Endothelial cell of umbilical vein (primary cell): ENCODE measurements around the gene ZNF496. TPM values are rescaled to one million over a fixed set of nuclear protein-coding genes. Genes with fewer than 3 reads are reported as not detected.

Source experiments
- BruUV-seq: library from RNA; stranded (reverse); fragments of 400-500 nt; replicated peaks from 2 replicates; lab custom pipeline; 2021; lab: Mats Ljungman, UMichigan
- CTCF ChIA-PET: fragments of 300-600, 350-600 bp; sonication (Branson Sonifier 250); formaldehyde crosslinking; loops from one replicate; lab custom pipeline; 2021; ENCODE audit warnings: antibody characterized with exemption, inconsistent platforms; lab: Charles Lee
- POLR2A ChIA-PET: fragments of 300-600, 350-600 bp; sonication (Branson Sonifier 250); formaldehyde crosslinking; loops from one replicate; lab custom pipeline; 2021; ENCODE audit warnings: antibody characterized with exemption, inconsistent platforms; lab: Charles Lee
- DNase-seq: peaks from one replicate; pipeline ENCODE4 v3.0.0-alpha.2; 2011; ENCODE audit warnings: low read depth, low spot score
- FAIRE-seq: peaks from 2 replicates; lab custom pipeline; 2011; peaks lifted over from hg19 to GRCh38; lab: Jason Lieb, UNC
- H2AFZ ChIP-seq: 2 replicates; pipeline ENCODE4 v1.6.0; 2012; ENCODE audit warnings: low read depth, low read length, control low read depth, inconsistent platforms
- H3K27ac ChIP-seq: 2 replicates; pipeline ENCODE4 v1.5.1; 2011; ENCODE audit warnings: low read depth, mild to moderate bottlenecking, control low read depth, low read length, moderate library complexity; ENCODE audit not compliant: insufficient read depth
- H3K27me3 ChIP-seq, 2 experiments: 2 replicates each; pipeline versions ENCODE4 v1.6.0 to v1.6.1; 2011; ENCODE audit warnings: low read length in 2 of 2, mixed read lengths in 1 of 2; ENCODE audit not compliant: control insufficient read depth in 2 of 2, insufficient read depth in 2 of 2
- H3K36me3 ChIP-seq, 2 experiments: 2 replicates in 1 of 2; 3 replicates in 1 of 2; pipeline ENCODE4 v1.5.1; 2011; ENCODE audit warnings: low read length in 2 of 2, mild to moderate bottlenecking in 1 of 2, moderate library complexity in 1 of 2; ENCODE audit not compliant: control insufficient read depth in 2 of 2, insufficient read depth in 2 of 2; ENCODE audit errors: extremely low read depth in 1 of 2
- H3K4me1 ChIP-seq: 3 replicates; pipeline ENCODE4 v1.5.1; 2011; ENCODE audit warnings: mild to moderate bottlenecking, low read length; ENCODE audit not compliant: control insufficient read depth, insufficient read depth; ENCODE audit errors: extremely low read depth
- H3K4me2 ChIP-seq: 2 replicates; pipeline ENCODE4 v1.6.1; 2011; ENCODE audit warnings: low read length, control low read depth, mixed read lengths; ENCODE audit not compliant: insufficient read depth
- H3K4me3 ChIP-seq, 3 experiments: fragments of 200-600 bp in 1 of 3; sonication (generic), shearing (Covaris generic) in 1 of 3; replicated peaks in 1 of 3; 2 replicates each; pipeline ENCODE4 v1.5.1; 2011 to 2016; ENCODE audit warnings: control low read depth in 3 of 3, low read length in 3 of 3, mild to moderate bottlenecking in 2 of 3, inconsistent platforms in 1 of 3, low read depth in 1 of 3, moderate library complexity in 1 of 3; ENCODE audit not compliant: insufficient read depth in 1 of 3
- H3K79me2 ChIP-seq: 2 replicates; pipeline ENCODE4 v1.6.0; 2012; ENCODE audit warnings: low read length, inconsistent platforms; ENCODE audit not compliant: control insufficient read depth, insufficient read depth
- H3K9ac ChIP-seq: replicated peaks from 2 replicates; pipeline ENCODE3; 2011; ENCODE audit warnings: low read length, control low read depth; ENCODE audit not compliant: insufficient read depth; ENCODE audit errors: extremely low read depth
- H3K9me1 ChIP-seq: replicated peaks from 3 replicates; pipeline ENCODE4 v1.6.0; 2011; ENCODE audit warnings: mild to moderate bottlenecking, low read length; ENCODE audit not compliant: control insufficient read depth, insufficient read depth; ENCODE audit errors: extremely low read depth
- H3K9me3 ChIP-seq: replicated peaks from 2 replicates; pipeline ENCODE4 v1.5.1; 2012; ENCODE audit warnings: low read length, inconsistent platforms; ENCODE audit not compliant: control insufficient read depth, insufficient read depth
- H4K20me1 ChIP-seq: replicated peaks from 2 replicates; pipeline ENCODE3; 2011; ENCODE audit warnings: mild to moderate bottlenecking, low read length; ENCODE audit not compliant: control insufficient read depth, insufficient read depth; ENCODE audit errors: extremely low read depth
- CTCF ChIP-seq, 2 donors: IDR thresholded peaks; 1 replicate in 1 of 2; 2 replicates in 1 of 2; pipeline ENCODE4 v1.5.1; 2011; ENCODE audit warnings: low read length in 2 of 2, mild to moderate bottlenecking in 2 of 2, moderate library complexity in 2 of 2, control low read depth in 1 of 2, inconsistent platforms in 1 of 2, low read depth in 1 of 2; ENCODE audit not compliant: insufficient read depth in 1 of 2; ENCODE audit errors: extremely low read depth in 1 of 2
- EZH2 ChIP-seq: IDR thresholded peaks from 2 replicates; pipeline ENCODE4 v1.6.1; 2012; ENCODE audit warnings: borderline replicate concordance, low read depth, mild to moderate bottlenecking, moderate library complexity, low read length, inconsistent platforms; ENCODE audit not compliant: severe bottlenecking
- FOS ChIP-seq: IDR thresholded peaks from 2 replicates; pipeline ENCODE4 v1.6.1; 2011; ENCODE audit warnings: mild to moderate bottlenecking, low read length, moderate library complexity, borderline replicate concordance; ENCODE audit not compliant: insufficient read depth
- GATA2 ChIP-seq: IDR thresholded peaks from 2 replicates; pipeline ENCODE4 v1.7.0; 2011; ENCODE audit warnings: low read depth, mild to moderate bottlenecking, moderate library complexity, mixed read lengths, low read length; ENCODE audit not compliant: insufficient read length, insufficient read depth
- JUN ChIP-seq: IDR thresholded peaks from 2 replicates; pipeline ENCODE4 v1.6.1; 2011; ENCODE audit warnings: borderline replicate concordance, low read depth; ENCODE audit not compliant: insufficient read length, insufficient read depth
- MYC ChIP-seq: IDR thresholded peaks from one replicate; pipeline ENCODE4 v1.6.1; 2011; ENCODE audit warnings: mild to moderate bottlenecking, low read depth, low read length
- POLR2A ChIP-seq: IDR thresholded peaks from 2 replicates; pipeline ENCODE4 v1.6.1; 2012; ENCODE audit warnings: low read depth, mild to moderate bottlenecking, control low read depth, low read length
- POLR2AphosphoS5 ChIP-seq: IDR thresholded peaks from 2 replicates; pipeline ENCODE4 v1.6.1; 2012; ENCODE audit warnings: low read depth, mild to moderate bottlenecking, control low read depth, low read length, moderate library complexity; ENCODE audit not compliant: insufficient read depth
- dilution Hi-C: fragments of 300-500 bp; cut with MboI; formaldehyde crosslinking; loops from one replicate; pipeline ENCODE4 v1.15.0; 2019; ENCODE audit warnings: low sequenced_read_pairs; ENCODE audit not compliant: extremely low pct_ligation_motif_present
- intact Hi-C: fragments of 100-400 bp; cut with micrococcal nuclease; formaldehyde crosslinking; loops from one replicate; pipeline ENCODE4 v1.10.0; 2022
- polyA plus RNA-seq, 4 experiments: library from polyadenylated mRNA; depleted of rRNA in 3 of 4; stranded (reverse) in 3 of 4; unstranded in 1 of 4; fragments of >200 nt; gene quantifications; 2 replicates each; pipeline versions ENCODE4 v1.2.1 to v1.2.3, GENCODE V29; 2011 to 2012; ENCODE audit warnings: missing spikeins in 1 of 4
- total RNA-seq: library from RNA; stranded (reverse); gene quantifications from 2 replicates; pipeline ENCODE4 v1.2.3, GENCODE V29; 2021
- TF ChIP-seq, protein P1 (sequence below): IDR thresholded peaks from 2 replicates; pipeline ENCODE4 v1.6.1; 2011; ENCODE audit not compliant: insufficient read depth, insufficient read length

Gene ZNF496
- total and polyA plus RNA-seq, 2 donors (not counting 3 experiments of a cell fraction or from before 2014, with no cell fraction given) = 22.4 to 46.0 TPM

- H3K9me1 ChIP-seq = no peaks in the 10 kb centered on the region
- no peak overlapping the region for H3K4me2 ChIP-seq
- no peak overlapping the region for H3K27ac ChIP-seq
- no peak overlapping the region for H3K4me3 ChIP-seq
- peaks cover 0 to 3% of the 10 kb centered on the region in 2 experiments for H3K27me3 ChIP-seq
- no peaks in the 10 kb centered on the region for H4K20me1 ChIP-seq
- DNase-seq = no peak
- H3K79me2 ChIP-seq = no peaks in the 10 kb centered on the region
- H3K4me1 ChIP-seq = no peaks in the 10 kb centered on the region
- H3K9ac ChIP-seq = no peak overlapping the region
- intact Hi-C loops (no loop called here), dilution Hi-C loops (no loop called here)
- ChIA-PET CTCF (interaction anchor here (2.0 kb wide), 1 partner anchor 11 kb away, joined by 12 read pairs; no protein-coding TSS in a partner anchor), POLR2A (no interaction called here)
- FAIRE-seq = no peak
- H3K36me3 ChIP-seq = no peaks in the 10 kb centered on the region
- BruUV-seq = no TSS peak
- no peaks in the 10 kb centered on the region for H3K9me3 ChIP-seq
- H2AFZ ChIP-seq = no peak overlapping the region
- TF ChIP-seq CTCF (IDR thresholded peaks at IDR 0.05; ENCODE audit: extremely low read depth in 1 of 2, insufficient read depth in 1 of 2, low read depth in 1 of 2, low read length in 2 of 2) = no peak
- TF ChIP-seq FOS = no peak
- TF ChIP-seq MYC = no peak
- no peak for TF ChIP-seq GATA2
- TF ChIP-seq JUN = no peak
- no peak for TF ChIP-seq POLR2A
- TF ChIP-seq, protein P1, sequence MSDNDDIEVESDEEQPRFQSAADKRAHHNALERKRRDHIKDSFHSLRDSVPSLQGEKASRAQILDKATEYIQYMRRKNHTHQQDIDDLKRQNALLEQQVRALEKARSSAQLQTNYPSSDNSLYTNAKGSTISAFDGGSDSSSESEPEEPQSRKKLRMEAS = no peak
- TF ChIP-seq POLR2AphosphoS5 = no peak
- TF ChIP-seq EZH2 = no peak
Measured at GRCh38 chr1:247362153-247362552, 30.5 kb upstream of the ZNF496 start.
